Mononuclear cell (primary cell): ENCODE data around the gene CAV2. TPM values are rescaled to one million over a fixed set of nuclear protein-coding genes. Genes with fewer than 3 reads are reported as not detected.

Experiments
- total RNA-seq: library from RNA; depleted of rRNA; stranded (reverse); fragments of >200 nt; gene quantifications from one replicate; pipeline ENCODE4 v1.2.3, GENCODE V29; 2012

Gene CAV2
- total RNA-seq, 1 donor: 4.1 TPM

Other genes with a start within 250 kb of the CAV2 start
- 1.5 TPM for gene CAV1, start 25.3 kb downstream of the CAV2 start, total RNA-seq
- gene MET, start 172.5 kb downstream of the CAV2 start, total RNA-seq: 3.9 TPM